ENCODE results near the gene SSBP3.
"Not testable (repeated sequence)": the region's sequence is repeated elsewhere in the genome, so short reads cannot be mapped to it uniquely, and the experiment has no call there.

Gene SSBP3

DNA sequence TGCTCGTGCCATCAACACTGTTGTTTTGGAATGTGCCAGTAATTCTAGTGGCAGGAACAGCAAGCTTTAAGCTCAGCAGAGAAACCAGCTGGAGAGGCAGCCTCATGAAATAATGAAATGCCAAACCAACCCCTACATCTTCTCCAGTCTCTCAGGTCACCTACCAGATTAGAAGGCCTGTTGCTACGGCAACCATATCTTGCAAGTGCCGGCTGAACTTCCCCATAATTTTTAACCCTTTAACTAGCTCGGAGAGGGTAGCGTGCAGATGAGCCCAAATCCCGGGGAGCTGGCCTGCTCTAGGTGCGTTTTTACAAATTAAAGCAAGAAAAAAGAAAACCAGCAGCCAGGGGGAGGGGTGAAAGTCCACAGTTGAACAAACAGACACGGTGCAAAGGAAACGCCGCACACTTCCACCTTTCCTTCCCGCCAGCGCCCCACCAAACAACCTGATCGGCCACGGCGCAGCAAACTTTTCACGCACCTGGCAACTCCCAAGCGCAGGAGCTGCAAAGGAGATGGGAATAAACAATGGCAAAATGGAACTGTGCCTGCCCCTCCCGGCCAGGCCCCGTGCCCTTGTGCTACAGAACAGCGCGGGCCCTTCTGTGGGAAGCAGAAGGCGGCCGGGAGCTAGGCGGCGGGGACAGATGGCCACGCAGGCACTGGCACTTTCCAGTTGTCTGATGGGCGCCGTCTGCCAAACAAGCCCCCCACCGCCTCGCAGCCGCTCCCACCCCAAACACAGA is 50.1 kb downstream of the SSBP3 start:
- peaks cover 53% of the 10 kb centered on the region for H3K4me1 ChIP-seq (ENCODE audit: control insufficient read depth, low read depth, low read length)
- H3K9ac ChIP-seq (ENCODE audit: low read length): no peak overlapping the region

DNA sequence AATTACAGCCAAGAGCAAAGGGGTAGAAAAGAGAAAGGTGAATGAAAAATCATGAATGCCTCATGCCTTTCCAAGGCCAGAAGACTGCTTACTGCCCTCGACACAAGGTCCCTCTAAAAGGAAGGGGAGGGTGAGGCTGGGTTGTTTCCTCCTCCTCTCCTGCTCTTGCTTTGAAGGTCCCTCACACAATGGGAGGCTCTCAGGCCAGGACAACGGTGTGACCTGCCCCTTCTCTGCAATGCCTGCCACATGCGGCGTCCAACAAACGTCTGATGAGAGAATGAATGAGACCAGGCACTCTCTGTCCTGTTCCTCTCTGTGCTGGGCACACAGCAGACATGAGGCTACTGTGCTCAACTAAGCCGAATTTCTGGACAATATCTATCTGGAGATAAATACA is 51.3 kb downstream of the SSBP3 start:
- Histone ChIP-seq H3K9ac (ENCODE audit: low read length) (no peak overlapping the region), H3K4me1 (ENCODE audit: control insufficient read depth, low read depth, low read length) (peaks cover 63% of the 10 kb centered on the region), H3K36me3 (ENCODE audit: control insufficient read depth, low read depth, low read length) (peaks cover 8% of the 10 kb centered on the region), H3K27me3 (ENCODE audit: control insufficient read depth, insufficient read depth, low read length) (no peaks in the 10 kb centered on the region), H3K4me3 (ENCODE audit: low read length) (no peak overlapping the region), H3K9me3 (ENCODE audit: control insufficient read depth, low read depth, low read length) (no peaks in the 10 kb centered on the region), H3K27ac (ENCODE audit: low read length) (no peak overlapping the region)

More for the DNA sequence above, 50.1 kb downstream of the SSBP3 start:
- no peak overlapping the region for H3K4me3 ChIP-seq (ENCODE audit: low read length)
- H3K36me3 ChIP-seq (ENCODE audit: control insufficient read depth, low read depth, low read length): peaks cover 8% of the 10 kb centered on the region
- no peaks in the 10 kb centered on the region for H3K9me3 ChIP-seq (ENCODE audit: control insufficient read depth, low read depth, low read length)
- H3K27me3 ChIP-seq (ENCODE audit: control insufficient read depth, insufficient read depth, low read length): no peaks in the 10 kb centered on the region
- H3K27ac ChIP-seq (ENCODE audit: low read length): no peak overlapping the region

DNA sequence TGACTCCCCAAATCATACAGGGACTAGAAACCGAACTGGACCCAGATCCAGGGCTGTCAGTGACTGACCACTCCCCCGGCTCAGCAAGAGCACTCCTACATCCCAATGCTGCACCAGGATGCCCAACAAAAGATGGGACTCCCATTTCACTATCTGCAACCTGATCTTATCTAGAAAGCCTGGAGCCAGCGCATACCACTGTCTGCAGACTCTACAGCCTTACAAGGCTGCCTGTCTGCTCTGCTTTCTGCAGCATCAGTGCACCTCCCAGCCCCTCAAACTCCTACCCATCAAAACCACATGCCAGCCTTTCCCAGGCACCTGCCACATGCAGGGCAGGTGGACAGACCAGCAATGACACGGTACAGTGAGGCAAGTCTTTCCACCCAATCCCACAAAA is 52.2 kb downstream of the SSBP3 start:
- Histone ChIP-seq H3K4me3 (ENCODE audit: low read length) (no peak overlapping the region), H3K9me3 (ENCODE audit: control insufficient read depth, low read depth, low read length) (no peaks in the 10 kb centered on the region), H3K9ac (ENCODE audit: low read length) (no peak overlapping the region), H3K27ac (ENCODE audit: low read length) (no peak overlapping the region), H3K27me3 (ENCODE audit: control insufficient read depth, insufficient read depth, low read length) (no peaks in the 10 kb centered on the region), H3K36me3 (ENCODE audit: control insufficient read depth, low read depth, low read length) (peaks cover 3% of the 10 kb centered on the region), H3K4me1 (ENCODE audit: control insufficient read depth, low read depth, low read length) (peaks cover 59% of the 10 kb centered on the region)

DNA sequence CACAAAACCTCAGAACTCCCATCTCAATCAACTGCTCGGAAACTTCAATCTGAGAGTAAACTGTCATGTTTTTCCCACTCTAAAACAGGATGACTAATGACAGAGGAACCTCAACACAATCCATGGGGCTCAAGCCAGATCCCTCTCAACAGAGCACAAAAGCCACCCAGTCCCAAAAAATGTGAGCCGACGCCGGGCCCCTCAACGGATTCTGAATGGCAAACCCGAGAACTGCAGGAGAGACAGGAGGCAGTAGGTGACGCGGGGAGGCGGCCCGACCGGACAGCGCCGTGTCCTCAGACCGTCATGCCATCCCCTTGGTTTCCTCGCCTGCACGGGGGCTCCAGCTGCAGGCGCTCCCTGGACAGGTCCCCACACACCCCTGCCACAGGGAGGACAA is 53.4 kb downstream of the SSBP3 start:
- H3K4me1 ChIP-seq (ENCODE audit: control insufficient read depth, low read depth, low read length): peaks cover 59% of the 10 kb centered on the region
- no peaks in the 10 kb centered on the region for H3K9me3 ChIP-seq (ENCODE audit: control insufficient read depth, low read depth, low read length)
- no peaks in the 10 kb centered on the region for H3K27me3 ChIP-seq (ENCODE audit: control insufficient read depth, insufficient read depth, low read length)
- H3K9ac ChIP-seq (ENCODE audit: low read length): no peak overlapping the region
- H3K36me3 ChIP-seq (ENCODE audit: control insufficient read depth, low read depth, low read length): no peaks in the 10 kb centered on the region
- H3K4me3 ChIP-seq (ENCODE audit: low read length): no peak overlapping the region
- H3K27ac ChIP-seq (ENCODE audit: low read length): no peak overlapping the region

DNA sequence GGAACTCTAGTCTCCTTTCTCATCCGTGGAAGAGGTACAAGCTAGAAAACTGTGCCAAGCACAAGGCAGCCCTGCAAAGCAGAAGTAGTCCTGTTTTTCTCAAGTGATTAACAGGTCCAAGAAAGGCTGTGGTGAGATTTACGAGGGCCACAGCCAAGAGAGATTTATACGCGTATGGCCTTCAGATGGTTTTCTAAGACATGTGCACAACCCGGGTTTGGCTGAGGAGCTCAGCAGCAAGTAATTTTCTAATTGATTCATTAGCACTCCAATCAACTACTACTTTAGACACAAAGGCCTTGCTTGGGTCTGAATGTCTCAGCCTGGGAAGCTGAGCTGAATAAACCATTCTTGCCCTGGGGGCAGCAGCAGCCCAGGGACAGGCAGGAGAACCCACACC is 55.8 kb downstream of the SSBP3 start:
- no peak overlapping the region for H3K4me3 ChIP-seq (ENCODE audit: low read length)
- peaks cover 51% of the 10 kb centered on the region for H3K4me1 ChIP-seq (ENCODE audit: control insufficient read depth, low read depth, low read length)
- H3K27ac ChIP-seq (ENCODE audit: low read length): no peak overlapping the region
- H3K9ac ChIP-seq (ENCODE audit: low read length): no peak overlapping the region
- no peaks in the 10 kb centered on the region for H3K36me3 ChIP-seq (ENCODE audit: control insufficient read depth, low read depth, low read length)
- no peaks in the 10 kb centered on the region for H3K27me3 ChIP-seq (ENCODE audit: control insufficient read depth, insufficient read depth, low read length)
- H3K9me3 ChIP-seq (ENCODE audit: control insufficient read depth, low read depth, low read length): no peaks in the 10 kb centered on the region

DNA sequence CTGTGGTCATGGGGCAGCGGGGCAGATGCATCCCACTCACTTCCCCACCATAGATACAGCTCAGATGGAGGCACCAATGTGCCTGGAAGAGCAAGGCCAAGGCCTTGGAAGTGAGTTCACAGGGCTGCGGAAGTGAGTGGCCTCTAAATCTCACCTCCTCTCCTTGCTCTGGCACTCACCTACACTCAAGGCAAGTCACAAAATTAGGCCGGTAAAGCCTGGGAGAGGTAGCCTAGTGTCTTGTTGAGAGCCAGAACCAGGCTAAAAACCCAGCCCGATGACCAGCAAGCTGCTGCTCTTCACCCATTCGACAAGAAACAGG is 57.5 kb downstream of the SSBP3 start:
- Histone ChIP-seq H3K4me3 (ENCODE audit: low read length) (no peak overlapping the region), H3K27me3 (ENCODE audit: control insufficient read depth, insufficient read depth, low read length) (no peaks in the 10 kb centered on the region), H3K9me3 (ENCODE audit: control insufficient read depth, low read depth, low read length) (no peaks in the 10 kb centered on the region), H3K27ac (ENCODE audit: low read length) (no peak overlapping the region), H3K9ac (ENCODE audit: low read length) (no peak overlapping the region), H3K36me3 (ENCODE audit: control insufficient read depth, low read depth, low read length) (no peaks in the 10 kb centered on the region), H3K4me1 (ENCODE audit: control insufficient read depth, low read depth, low read length) (peaks cover 42% of the 10 kb centered on the region)

DNA sequence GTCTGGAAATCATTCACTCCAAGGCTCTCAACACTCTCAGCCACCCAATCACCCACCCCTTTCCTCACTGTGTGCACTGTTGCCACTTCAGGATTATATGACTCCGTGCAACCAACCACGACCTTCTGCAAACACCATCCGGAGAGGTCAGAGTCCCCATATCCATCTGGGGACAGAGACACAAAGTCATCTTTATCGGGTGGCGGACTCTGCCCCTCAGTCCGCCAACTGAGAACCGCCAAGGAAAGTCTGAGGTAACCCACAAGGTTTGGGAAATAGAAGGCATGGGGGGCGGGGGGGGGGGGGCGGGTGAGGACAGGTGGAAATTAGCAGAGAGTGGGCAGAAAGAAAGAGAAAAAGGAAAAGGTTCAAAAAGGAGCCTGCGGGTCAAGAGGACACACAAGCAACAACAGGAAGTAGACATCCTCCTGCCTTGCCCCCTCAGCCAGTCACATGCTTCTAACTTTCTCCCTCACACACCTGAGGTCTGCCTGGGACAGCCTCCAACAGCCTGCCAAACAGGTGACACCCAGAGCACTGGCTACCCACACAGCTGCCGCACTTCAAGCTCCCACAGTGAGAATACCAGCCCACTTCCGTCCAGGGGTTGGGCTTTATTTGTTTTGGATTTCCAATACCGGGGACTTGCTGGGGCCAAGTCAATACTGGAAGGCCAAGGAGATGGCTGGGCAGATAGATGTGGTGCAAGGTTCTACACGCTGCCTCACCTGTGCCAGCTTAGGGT is 58.1 kb downstream of the SSBP3 start:
- H3K36me3 ChIP-seq (ENCODE audit: control insufficient read depth, low read depth, low read length): no peaks in the 10 kb centered on the region
- H3K9ac ChIP-seq (ENCODE audit: low read length): no peak overlapping the region

DNA sequence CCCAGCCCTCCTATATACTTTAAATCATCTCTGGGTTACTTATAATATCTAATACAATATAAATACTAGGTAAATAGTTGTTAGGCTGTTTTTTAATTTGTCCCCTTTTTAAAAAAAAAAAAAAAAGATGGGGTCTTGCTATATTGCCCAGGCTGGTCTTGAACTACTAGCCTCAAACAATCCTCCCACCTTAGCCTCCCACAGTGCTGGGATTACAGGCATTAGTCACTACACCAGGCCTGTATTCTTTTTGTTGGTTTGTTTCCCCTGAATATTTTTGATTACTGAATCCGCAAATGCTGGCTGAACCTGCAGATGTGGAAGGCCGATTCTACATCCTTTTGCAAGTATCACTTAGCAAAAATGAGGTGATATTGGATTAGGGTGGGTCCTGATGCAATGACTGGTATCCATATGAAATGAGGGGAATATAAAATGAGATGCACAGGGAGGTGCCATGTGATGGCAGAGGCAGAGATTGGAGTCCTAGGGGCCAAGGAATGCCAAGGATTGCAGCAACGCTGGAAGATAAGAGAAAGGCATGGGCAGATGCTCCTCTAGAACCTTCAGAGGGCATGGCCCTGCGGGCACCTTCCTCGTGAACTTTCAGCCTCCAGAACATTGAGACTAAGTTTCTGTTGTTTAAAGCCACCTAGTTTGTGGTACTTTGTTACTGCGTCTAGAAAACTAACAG is 58.8 kb downstream of the SSBP3 start:
- no peak overlapping the region for H3K9ac ChIP-seq (ENCODE audit: low read length)
- H3K4me3 ChIP-seq (ENCODE audit: low read length): no peak overlapping the region
- peaks cover 43% of the 10 kb centered on the region for H3K4me1 ChIP-seq (ENCODE audit: control insufficient read depth, low read depth, low read length)
- H3K36me3 ChIP-seq (ENCODE audit: control insufficient read depth, low read depth, low read length): no peaks in the 10 kb centered on the region
- no peaks in the 10 kb centered on the region for H3K9me3 ChIP-seq (ENCODE audit: control insufficient read depth, low read depth, low read length)
- H3K27ac ChIP-seq (ENCODE audit: low read length): no peak overlapping the region
- H3K27me3 ChIP-seq (ENCODE audit: control insufficient read depth, insufficient read depth, low read length): no peaks in the 10 kb centered on the region

More for the DNA sequence above, 58.1 kb downstream of the SSBP3 start:
- H3K9me3 ChIP-seq (ENCODE audit: control insufficient read depth, low read depth, low read length): no peaks in the 10 kb centered on the region
- no peaks in the 10 kb centered on the region for H3K27me3 ChIP-seq (ENCODE audit: control insufficient read depth, insufficient read depth, low read length)
- no peak overlapping the region for H3K4me3 ChIP-seq (ENCODE audit: low read length)
- H3K4me1 ChIP-seq (ENCODE audit: control insufficient read depth, low read depth, low read length): peaks cover 43% of the 10 kb centered on the region
- no peak overlapping the region for H3K27ac ChIP-seq (ENCODE audit: low read length)

DNA sequence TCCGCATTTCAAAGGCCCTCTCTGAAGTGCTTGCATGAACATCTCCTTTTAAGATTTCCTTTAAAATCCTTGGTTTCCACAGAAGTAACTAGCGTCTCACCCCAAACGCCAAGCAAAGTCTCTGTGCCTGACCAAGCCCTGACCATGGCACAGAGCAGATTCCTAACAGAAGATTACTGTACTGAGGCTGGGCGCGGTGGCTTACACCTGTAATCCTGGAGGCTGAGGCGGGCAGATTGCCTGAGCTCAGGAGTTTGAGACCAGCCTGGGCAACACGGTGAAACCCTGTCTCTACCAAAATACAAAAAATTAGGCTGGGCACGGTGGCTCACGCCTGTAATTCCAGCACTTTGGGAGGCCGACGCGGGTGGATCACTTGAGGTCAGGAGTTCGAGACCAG is 60.6 kb downstream of the SSBP3 start:
- not testable (repeated sequence) for H3K9me3 ChIP-seq (ENCODE audit: control insufficient read depth, low read depth, low read length); H3K4me3 ChIP-seq (ENCODE audit: low read length); H3K9ac ChIP-seq (ENCODE audit: low read length); H3K36me3 ChIP-seq (ENCODE audit: control insufficient read depth, low read depth, low read length); H3K27me3 ChIP-seq (ENCODE audit: control insufficient read depth, insufficient read depth, low read length); H3K27ac ChIP-seq (ENCODE audit: low read length)
- peaks cover 49% of the 10 kb centered on the region for H3K4me1 ChIP-seq (ENCODE audit: control insufficient read depth, low read depth, low read length)

DNA sequence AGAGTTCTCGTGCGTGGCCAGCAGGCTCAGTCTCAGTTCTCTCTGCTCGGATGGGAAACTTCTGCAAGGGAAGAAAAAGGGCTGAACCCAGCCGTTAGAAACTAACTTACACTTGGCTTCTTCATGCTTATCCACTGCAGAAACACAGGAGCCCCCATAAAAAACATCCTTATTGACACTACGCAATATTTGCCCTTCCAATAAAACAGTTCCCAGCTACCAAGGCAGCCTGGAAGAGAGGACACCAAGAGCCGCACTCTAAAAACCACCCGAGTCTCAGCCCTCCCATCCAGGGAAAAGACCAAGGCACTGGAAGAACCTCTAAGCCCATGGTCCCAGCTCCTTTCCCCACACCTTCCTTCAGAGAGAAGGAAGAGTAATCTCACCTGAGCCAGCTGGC is 61.1 kb downstream of the SSBP3 start:
- Histone ChIP-seq H3K9ac (ENCODE audit: low read length) (no peak overlapping the region), H3K4me1 (ENCODE audit: control insufficient read depth, low read depth, low read length) (peaks cover 47% of the 10 kb centered on the region), H3K9me3 (ENCODE audit: control insufficient read depth, low read depth, low read length) (no peaks in the 10 kb centered on the region), H3K27ac (ENCODE audit: low read length) (no peak overlapping the region), H3K27me3 (ENCODE audit: control insufficient read depth, insufficient read depth, low read length) (no peaks in the 10 kb centered on the region), H3K4me3 (ENCODE audit: low read length) (no peak overlapping the region), H3K36me3 (ENCODE audit: control insufficient read depth, low read depth, low read length) (no peaks in the 10 kb centered on the region)

DNA sequence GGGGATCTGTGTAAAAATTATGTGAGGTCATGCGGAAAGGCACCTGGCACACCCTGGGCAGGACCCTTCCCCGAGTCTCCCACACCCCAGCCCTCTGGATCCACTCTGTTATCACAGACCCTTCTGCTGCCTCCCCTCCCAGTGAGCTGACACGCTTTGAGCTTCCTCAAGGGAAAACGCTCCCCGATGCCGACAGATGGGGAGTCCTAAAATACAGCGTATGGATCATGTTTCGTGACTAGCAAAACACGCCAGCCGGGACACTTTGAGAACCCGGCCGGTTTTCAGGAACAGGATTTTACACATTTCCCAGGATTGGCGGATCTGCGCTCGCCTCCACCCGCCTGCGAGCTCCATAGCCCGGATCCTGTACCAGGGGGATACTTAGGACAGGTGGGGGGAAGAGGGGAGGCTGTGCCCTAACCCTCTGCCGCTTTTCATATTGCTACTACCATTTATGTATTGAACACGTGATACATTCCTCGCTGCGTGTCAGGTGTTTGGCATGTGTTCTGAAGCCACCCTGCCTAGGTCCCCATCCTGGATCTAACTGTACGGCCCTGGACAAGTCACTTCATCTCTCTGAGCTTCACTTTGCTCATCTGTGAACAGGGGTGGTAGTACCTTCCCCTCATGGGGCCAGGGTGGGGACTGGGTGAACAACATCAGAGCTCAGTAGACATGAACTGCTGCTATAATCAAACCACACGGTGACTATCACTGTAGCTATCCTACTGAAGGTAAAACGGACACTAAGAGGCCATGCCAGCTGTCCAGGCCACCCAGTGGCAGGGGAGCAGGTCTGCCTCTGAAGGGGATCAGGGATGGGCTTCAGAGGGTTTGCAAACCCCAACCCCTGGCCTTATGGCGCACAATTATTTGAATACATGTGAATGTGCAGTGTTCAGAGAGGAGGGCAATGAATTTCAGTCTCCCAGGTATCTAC is 63.2 kb downstream of the SSBP3 start:
- Histone ChIP-seq H3K9ac (ENCODE audit: low read length) (peak overlapping the region; percentile 45), H3K4me3 (ENCODE audit: low read length) (peak overlapping the region; percentile 28), H3K27ac (ENCODE audit: low read length) (peak overlapping the region; percentile 65), H3K9me3 (ENCODE audit: control insufficient read depth, low read depth, low read length) (no peaks in the 10 kb centered on the region), H3K27me3 (ENCODE audit: control insufficient read depth, insufficient read depth, low read length) (no peaks in the 10 kb centered on the region), H3K36me3 (ENCODE audit: control insufficient read depth, low read depth, low read length) (no peaks in the 10 kb centered on the region), H3K4me1 (ENCODE audit: control insufficient read depth, low read depth, low read length) (peaks cover 42% of the 10 kb centered on the region)
